Mammary epithelial cell (primary cell): ENCODE results near the gene C1S.
"Not testable (repeated sequence)": the region's sequence is repeated elsewhere in the genome, so short reads cannot be mapped to it uniquely, and the experiment has no call there.

Experiments used
- CTCF ChIP-seq, 2 donors: IDR thresholded peaks in 1 of 2; conservative IDR thresholded peaks in 1 of 2; 2 replicates each; pipeline ENCODE4 v1.5.1; 2011 to 2012; ENCODE audit warnings: inconsistent platforms in 2 of 2, low read length in 2 of 2, mild to moderate bottlenecking in 2 of 2, control low read depth in 1 of 2, low read depth in 1 of 2; ENCODE audit not compliant: insufficient read depth in 1 of 2; ENCODE audit errors: extremely low read depth in 1 of 2
- EZH2 ChIP-seq: IDR thresholded peaks from 2 replicates; pipeline ENCODE4 v1.6.1; 2012; ENCODE audit warnings: low read length, inconsistent platforms, borderline replicate concordance

GRCh38 chr12:7049973-7050372 is 10.5 kb upstream of the C1S start:
- TF ChIP-seq CTCF (conservative IDR thresholded peaks at IDR 0.05 in 1 of 2, IDR thresholded peaks at IDR 0.05 in 1 of 2; ENCODE audit: extremely low read depth in 1 of 2, insufficient read depth in 1 of 2, low read depth in 1 of 2, low read length in 2 of 2); EZH2: not testable (repeated sequence)
